NCI-H2227 (cell line): ENCODE results near the gene MGAM2.
"Not testable (repeated sequence)": the region's sequence is repeated elsewhere in the genome, so short reads cannot be mapped to it uniquely, and the experiment has no call there.

Experiments used
- DNase-seq: peaks from one replicate; lab custom pipeline; 2025; ENCODE audit not compliant: unreplicated experiment; lab: John Stamatoyannopoulos, UW

MGAM2 gene

DNA sequence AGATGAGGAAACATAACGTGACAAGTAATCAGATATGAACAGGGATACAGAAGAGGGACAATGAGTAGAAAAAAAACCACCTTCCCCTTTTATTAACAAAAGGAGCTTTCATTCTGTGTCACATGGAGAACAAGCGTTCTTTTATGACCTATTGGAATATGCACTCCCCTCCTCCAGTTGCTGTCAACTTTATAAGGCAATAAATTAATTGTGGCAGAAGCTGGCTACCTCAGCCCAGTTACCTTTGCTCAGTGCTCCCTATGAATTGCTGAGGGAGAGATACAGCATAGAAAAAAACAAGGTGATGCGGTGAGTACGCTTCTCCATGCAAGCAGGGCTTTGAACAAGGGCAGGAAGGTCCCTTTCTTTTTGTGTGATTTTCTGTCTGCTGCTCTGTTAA lies at the start of gene MGAM2:
Gene MGAM2 (plus strand): TSS at position 220 of the 400 bp plus-strand sequence. CDS start 5,156 bp downstream, outside the sequence.
- no peak for DNase-seq

DNA sequence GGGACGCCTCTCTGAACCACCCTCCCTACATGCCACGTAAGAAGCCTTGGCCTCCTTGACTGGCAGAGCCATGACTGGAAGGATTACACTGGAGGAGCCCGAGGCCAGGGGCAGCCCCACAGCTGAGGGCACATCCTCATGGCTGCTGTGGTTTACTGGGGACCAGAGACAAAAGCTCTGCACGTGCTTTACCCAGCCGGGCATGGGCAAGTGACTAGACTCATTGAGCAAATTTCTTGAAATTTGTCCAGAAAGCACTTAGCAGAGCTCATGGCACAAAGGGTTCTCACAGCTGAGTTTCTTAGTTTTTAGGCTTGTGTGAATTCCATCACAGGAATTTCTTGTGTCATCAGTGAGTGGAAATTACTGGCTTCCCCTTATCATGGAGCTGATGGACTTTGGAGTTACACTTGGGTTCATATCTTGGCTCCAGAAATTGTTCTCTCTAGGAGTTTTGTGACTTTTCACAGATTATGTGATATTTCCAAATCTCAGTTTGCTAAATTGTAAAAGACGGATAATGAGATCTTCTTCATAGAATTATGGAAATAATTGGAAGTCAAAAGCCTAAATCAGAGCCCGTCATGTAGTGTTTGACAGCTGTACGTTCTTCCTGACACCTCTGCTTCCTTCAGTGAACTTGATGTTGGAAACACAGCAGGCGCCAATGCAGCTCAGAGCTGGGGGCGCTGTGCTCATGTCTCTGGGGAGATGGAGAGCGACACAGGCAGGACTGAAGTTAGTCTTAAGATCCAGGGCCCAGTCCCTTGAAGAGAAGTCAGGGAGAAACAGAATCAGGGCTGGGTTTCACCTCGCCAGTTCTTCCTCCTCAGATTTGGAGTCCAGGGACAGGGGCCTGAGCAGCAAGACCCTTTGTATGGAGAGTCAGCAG lies 47.7 kb upstream of the MGAM2 start:
- no peak for DNase-seq

DNA sequence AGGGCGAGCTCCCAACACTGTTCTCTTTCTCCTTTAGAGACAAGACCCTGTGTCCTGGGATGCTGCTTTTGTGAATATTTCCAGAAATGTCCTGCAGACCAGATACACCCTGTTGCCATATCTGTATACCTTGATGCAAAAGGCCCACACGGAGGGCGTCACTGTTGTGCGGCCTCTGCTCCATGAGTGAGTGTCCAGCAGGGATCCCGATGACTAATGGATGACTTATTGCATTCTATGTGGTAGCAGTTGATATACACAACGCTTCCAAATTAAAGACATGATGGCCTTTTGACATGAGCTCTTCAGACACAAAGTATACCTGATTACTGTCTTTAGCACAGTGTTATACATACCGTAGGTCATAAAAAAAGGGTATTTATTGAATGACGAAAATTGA lies 45.0 kb upstream of the MGAM2 start:
- DNase-seq: no peak

DNA sequence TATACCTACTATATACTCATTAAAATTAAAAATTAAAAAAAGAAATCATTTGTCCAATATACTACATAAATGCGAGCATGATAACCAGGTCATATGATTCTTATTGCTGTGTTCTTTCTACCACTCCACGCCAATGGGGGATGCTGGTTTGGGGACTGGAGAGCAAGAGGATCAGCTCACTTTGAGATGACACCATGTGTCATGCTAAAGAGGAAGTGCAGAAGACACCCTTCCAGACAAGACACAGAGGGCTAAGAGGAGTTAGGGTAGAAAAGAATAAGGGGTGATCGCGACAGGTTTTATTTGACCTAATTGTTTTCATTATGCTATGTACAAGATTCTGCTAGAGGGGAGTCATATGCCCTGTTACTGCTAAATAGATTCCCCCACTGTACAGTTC lies 33.8 kb upstream of the MGAM2 start:
- DNase-seq: no peak

DNA sequence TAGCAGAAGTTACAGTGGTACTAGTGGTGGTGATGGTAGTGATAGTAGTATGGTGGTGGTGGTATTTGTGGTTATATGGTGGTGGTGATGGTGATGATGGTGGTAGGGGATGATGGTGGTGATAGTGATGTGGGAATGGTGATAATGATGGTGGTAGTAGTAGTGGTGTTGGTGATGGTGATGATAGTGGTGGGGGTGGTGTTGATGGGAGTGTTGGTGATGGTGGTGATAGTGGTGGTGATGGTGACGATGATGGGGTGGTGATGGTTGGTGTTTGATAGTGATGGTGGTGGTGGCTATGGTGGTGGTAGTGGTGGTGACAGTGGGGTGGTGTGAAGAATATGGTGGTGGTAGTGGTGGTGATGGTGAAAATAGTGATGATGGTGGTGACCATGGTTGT lies 27.9 kb upstream of the MGAM2 start:
- DNase-seq: no peak

DNA sequence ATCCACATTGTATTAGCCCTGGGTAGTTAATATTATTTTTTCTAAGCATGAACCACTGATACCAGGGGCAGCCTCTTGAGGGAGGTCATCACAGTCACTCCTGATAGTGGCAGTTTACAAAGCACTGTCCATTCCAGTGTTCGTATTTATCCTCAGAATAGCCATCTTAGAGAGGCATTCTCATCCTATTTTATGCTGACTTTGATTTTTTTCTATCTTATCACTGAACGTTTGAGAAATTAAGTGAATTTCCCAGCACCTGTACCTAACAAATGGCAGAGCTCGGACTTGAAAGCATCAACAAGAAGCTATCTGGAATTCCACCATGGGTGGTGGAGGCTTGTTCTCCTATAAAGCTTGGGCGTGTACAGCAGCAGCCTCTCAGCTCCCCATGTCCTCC lies 26.1 kb upstream of the MGAM2 start:
- DNase-seq: no peak

DNA sequence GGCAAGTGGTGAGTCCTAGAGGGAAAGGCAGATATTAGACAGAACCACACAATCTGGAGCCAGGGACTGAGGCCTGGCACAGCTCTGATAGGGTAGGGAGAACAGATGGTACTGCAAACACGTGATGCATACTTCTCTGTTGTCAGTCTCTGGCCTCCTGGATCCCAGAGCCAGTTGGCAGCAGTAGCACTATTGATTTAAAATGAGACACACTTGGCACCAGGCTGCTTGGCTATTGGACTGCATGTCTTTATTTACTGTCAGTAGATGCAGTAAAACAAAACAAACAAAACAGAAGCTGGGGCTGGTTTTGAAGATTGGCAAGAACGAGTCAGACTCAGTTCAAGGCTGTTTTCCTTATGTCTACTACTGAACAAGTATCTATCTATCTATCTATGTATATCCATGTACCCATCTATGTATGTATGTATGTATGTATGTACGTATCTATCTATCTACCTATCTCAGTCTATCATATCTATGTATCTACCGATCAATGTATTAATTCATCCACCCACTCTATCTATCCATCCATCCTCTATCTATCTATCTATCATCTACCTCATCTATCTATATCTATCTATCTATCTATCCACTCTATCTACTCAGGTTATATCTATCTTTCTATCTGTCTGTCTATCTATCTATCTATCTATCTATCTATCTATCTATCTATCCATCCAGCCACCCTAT lies 23.4 kb upstream of the MGAM2 start:
- DNase-seq: no peak

DNA sequence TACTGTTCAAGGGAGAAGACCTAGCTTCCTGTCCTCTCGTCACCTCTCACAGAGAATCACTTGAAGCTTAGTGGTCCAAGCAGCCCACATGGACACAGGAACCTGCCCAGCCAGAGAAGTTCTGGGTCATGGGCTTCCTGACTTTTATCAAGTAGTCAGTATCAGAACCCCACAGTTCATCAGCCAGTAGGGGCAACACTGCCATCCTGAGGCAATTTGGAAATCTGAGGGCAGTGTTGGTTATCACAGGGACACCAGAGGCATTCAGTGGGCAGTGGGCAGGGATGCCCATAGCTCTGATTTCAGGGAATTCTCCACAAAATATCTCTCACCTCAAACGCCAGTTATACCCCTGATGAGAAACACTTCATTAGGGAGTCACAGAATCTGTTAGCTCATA lies 22.5 kb upstream of the MGAM2 start:
- DNase-seq: no peak

DNA sequence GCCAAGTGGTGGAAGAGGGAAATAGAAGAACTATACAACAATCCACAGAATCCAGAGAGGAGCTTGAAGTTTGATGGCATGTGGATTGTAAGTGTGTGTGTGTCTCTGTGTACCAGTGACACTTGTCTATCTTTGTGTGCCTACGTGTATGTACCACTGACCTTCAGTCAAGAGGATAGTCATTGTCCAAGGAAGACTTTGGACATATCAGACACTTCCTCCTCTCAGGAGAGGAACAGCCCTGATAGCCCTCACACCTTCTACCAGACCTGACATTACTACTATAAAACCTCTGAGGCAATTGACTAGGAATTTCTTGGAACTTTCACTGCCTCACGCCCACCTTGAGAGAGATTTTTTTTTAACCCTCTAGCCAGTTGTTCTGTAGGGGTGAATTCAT lies 19.6 kb upstream of the MGAM2 start:
- no peak for DNase-seq

DNA sequence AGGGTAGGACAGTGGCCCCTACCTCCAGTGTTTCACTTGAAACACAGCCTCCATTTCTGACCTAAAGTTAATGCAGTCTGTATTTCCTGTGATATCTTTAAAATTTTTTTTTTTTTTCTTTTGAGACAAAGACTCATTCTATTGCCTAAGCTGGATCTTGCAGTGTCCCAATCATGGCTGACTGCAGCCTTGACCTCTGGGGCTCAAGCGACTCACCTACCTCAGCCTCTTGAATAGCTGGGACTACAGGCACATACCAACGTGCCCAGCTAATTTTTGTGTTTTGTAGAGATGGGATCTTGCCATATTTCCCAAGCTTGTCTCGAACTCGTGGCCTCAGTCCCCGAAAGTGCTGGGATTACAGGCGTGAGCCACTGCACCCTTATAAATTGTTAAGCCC lies 16.7 kb upstream of the MGAM2 start:
- no peak for DNase-seq

DNA sequence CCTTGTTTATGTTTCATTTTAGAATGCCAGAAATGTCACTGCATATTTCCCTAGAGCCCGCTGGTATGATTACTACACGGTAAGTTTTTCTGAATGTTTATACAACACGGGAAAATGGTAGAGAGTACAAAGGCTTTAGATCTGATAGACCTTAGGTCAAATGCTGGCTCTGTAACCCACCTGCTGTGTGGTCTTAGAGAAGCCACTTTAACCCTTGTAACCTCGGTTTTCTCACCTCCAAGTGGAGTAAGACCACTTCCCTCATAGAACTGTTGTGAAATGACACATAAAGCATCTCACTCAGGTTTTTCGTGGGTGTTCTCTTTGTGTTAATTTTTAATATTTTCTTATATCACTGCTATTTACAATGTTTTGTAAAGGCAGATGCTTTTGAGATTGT lies 13.9 kb upstream of the MGAM2 start:
- no peak for DNase-seq

DNA sequence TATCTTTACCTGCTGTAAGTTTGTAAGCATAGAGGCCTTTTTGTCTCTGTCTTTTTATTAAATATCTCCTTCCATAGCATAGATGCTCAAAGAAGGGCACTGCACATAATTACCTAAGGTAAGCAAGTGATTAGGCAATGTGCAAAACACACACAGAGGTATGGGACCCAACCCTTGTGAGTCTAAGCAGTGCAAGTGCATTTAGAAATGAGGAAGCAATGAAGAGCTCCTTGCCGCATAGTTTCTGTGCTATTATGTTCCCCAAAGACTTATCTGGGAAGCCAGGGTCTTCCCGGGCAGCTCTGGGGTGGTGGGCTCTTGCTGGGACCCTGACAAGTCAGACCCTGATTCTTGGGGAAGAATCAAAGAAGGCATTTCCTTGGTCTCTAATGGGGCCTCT lies 13.5 kb upstream of the MGAM2 start:
- no peak for DNase-seq

DNA sequence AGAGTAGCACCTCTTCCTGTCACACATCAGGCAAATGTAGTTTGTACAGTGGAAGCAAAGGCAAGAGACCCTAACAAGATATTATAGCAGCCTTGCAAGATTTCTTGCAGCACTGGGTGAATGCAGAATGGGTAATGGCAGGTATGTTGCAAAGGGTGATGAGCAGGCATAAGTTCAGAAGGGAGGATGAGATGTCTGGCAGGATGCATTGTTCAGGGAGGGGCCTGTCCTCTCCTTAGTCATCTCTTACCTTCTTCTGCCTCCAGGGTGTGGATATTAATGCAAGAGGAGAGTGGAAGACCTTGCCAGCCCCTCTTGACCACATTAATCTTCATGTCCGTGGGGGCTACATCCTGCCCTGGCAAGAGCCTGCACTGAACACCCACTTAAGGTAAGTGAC lies 12.2 kb upstream of the MGAM2 start:
- not testable (repeated sequence) for DNase-seq

DNA sequence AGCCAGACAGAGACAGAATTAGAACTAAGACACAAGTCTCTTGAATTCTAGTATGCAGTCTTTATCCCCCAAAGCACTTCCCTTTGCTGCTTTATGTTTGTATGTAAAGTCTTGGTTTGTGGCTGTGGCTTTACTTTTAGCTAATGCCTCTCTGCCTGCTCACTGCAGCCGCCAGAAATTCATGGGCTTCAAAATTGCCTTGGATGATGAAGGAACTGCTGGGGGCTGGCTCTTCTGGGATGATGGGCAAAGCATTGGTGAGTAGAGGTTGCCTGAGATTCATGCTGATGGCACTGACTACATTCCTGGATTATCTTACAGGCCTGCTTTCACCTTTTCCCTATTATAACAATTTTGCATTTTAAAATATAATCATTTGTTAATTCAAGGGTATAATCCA lies 10.9 kb upstream of the MGAM2 start:
- DNase-seq: no peak

DNA sequence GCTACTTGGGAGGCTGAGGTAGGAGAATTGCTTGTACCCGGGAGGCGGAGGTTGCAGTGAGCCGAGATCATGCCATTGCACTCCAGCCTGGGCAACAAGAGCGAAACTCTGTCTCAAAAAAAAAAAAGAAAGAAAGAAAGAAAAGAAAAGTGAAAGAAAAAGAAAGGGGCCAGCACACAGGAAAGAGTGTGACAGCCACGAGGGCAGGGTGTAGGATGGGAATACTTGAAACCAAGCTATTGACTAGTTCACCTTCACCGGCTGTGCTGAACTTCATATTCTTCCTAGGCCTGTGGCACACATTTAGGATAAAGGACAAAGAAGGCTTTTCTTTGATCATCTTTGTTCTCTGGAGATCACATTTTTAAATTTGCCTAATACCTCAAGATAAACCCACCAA lies 9.7 kb upstream of the MGAM2 start:
- DNase-seq: not testable (repeated sequence)

DNA sequence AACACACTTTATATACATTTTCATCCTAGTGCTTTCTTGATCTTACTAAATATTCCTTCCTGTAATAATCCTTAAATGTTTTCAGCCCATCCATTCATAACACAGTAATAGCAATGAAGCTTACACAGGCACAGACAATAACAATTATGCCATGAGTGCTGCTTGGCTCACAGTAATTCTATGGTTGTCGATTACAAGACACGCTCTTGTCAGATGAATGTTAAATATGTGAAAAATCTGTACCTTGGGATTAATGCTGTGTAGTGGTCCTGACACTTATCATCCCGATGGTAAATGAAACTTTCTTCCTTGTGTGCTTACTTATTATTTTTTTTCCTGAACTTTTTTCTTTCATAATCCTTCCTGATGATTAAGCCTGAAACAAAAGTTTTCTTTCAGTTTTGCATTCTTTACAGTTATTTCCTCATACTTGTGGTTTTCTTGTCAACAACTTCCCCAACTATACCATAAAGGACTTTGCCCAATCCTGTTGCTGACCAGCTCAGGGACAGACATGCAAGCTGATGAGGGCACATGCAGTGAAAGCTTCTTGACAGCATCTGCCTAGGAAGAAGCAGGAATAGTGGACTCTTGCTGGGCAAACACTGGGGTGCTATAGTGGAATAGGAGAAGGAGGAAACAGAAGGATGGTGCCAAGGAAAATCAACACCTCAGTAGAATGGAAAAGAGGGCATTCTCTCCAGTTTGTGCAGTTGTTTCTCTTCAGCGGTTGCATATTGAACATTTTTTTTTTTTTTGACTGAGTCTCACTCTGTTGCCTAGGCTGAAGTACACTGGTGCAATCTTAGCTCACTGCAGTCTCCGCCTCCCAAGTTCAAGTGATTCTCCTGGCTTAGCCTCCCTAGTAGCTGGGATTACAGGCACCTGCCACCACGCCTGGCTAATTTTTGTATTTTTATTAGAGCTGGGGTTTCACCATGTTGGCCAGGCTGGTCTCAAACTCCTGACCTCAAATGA lies 6.7 kb upstream of the MGAM2 start:
- DNase-seq: no peak

DNA sequence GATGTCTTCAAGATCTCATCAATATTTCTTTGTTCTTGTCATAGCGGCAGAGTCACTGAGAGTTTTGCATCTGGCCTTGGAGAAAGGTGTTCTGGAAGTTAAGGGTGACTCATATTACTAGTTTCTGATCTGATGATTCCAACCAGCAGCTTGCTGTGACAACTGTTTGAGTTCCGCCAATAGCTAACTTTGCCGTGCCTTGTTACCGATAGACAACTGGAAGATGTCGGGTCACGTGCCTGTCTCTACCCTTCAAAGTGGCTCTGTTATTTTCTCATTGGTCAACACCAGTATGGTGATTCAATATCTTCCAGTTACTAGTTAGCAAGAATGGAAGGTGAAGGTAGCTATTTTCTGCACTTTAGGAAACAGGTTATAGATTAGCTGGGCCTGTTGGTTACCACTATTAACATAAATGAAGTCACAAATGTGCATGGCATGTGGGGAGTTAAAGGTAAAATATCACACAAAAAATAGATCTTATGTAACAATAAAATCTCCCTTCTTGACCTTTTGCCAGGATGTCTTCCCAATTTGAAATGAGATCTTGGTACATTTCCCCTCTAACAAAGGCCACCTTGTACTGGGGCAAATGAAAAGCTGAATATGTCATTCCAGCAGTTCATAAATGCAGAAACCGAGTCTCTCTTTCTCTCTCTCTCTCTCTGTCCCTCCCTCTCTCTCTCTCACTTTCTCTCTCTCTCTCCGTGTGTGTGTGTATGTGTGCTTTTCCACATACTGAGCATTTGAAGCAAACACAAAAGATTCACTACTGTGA lies 2.6 kb upstream of the MGAM2 start:
- DNase-seq: no peak

DNA sequence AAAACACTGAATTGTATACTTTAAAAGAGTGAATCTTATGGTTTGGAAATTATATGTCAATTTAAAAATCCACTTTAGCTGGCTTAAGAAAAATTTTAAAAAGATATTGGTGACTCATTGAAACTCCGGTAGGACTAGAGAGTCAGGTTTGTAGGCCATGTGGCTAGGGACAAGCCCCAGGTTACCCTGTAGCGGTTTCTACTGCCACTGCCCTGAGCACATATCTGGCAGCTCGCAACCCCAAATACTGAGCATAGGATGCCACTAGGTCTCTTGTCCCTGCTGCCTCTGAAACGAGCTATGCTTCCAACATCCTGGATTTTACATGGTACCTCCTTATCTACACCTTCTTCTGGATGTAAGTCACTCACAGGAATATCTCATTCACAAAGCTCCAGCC lies 1.4 kb upstream of the MGAM2 start:
- DNase-seq: no peak

DNA sequence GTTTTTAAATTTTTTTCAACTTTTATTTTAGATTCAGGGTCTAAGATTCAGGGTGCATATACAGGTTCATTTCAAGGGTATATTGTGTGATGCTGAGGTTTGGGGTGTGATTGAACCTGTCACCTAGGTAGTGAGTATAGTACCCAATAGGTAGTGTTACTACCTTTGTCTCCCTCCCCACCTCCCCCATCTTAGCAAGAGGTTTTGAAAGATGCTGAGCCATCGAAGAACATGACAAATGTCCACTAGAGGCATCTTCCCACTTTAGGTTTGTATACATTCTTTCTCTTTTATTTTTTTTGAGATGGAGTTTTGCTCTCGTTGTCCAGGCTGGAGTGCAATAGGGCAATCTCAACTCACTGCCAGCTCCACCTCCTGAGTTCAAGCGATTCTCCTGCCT lies 880 bp upstream of the MGAM2 start:
- DNase-seq: no peak

DNA sequence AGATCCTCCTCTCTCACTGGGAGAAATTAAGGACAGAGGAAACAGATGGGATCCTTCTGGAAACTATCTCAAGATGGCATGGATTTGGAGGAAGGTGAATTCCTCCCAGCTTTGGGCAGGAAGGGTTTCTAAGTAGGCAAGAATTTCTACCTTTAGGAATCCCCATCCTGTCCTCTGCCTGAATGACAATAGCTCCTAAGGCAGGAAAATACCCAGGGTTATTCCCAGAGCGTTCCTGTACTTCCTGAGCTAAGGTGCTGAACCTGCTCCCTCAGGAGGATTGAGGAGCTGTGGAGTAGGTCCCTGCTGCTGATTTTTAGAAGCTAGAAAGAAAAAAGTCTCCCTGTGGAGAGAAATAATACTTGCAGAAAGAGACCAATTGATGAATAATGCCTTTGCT lies 568 bp downstream of the MGAM2 start:
- no peak for DNase-seq

DNA sequence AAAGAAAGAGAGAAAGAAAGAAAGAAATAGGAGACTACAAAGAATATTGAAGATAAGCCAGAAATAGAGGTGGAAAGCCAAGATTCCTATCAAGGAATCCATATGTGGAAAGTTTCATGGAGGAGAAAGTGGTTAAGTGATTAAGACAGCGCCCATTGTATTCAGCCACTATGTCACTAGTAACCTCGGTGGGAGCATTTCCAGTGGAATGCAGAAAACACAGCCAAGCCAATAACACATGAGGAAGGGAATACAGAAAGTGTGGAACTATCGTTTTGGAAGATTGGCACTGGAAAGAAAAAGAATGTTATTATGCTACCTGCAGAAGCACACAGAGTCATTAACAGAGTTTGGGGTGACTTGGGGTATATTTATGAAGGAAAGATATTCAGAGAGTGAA lies 2.7 kb downstream of the MGAM2 start:
- DNase-seq: no peak
